Measurements from ENCODE around the gene ARHGAP33.

Gene ARHGAP33

DNA sequence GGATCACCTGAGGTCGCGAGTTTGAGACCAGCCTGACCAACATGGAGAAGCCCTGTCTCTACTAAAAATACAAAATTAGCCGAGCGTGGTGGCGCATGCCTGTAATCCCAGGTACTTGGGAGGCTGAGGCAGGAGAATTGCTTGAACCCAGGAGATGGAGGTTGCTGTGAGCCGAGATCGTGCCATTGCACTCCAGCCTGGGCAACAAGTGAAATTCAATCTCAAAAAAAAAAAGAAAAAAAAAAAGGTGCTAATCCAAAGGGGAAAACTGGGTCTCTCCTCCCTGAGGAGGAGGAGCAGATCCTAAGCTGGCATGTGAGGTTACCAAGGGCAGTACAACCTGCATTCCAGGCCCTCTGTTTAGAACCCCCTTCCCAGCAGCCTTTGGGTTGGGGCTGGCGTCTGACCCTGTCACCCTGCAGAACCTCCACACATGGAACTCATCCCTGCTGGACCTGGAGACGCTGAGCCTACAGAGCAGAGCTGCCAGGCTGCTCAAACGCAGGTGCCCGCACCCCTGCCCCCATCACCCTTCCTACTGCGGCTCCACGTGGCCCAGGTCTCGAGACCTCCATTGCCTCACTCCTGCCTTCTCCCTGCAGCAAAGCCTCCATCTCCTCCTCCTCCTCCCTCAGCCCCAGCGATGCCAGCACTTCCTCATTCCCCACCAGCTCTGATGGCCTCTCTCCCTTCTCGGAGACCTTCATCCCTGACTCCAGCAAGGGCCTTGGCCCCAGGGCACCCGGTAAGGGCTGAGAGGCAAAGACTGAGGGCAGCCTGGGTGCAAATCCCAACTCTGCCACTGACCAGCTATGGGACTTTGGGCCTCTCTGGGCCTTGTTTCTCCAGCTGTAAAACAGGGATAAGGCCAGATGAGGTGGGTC lies 10.7 kb upstream of the ARHGAP33 start:
- no peak overlapping the region for H3K27ac ChIP-seq (ENCODE audit: low read length)
- peaks cover 76% of the 10 kb centered on the region for H3K36me3 ChIP-seq (ENCODE audit: insufficient read depth, low read length)
- no peak overlapping the region for H2AFZ ChIP-seq (ENCODE audit: low read depth, low read length)
- peaks cover 13% of the 10 kb centered on the region for H3K79me2 ChIP-seq (ENCODE audit: insufficient read depth, low read length)
- H3K4me1 ChIP-seq (ENCODE audit: insufficient read depth, low read length), result peaks cover 3% of the 10 kb centered on the region
- no peak for ATAC-seq (ENCODE audit: insufficient read depth, low read depth)
- no peaks in the 10 kb centered on the region for H3K9me3 ChIP-seq (ENCODE audit: insufficient read depth, low read length, severe bottlenecking)
- no peak overlapping the region for H3K9ac ChIP-seq (ENCODE audit: low read depth, low read length)
- peaks cover 22% of the 10 kb centered on the region for H4K20me1 ChIP-seq (ENCODE audit: insufficient read depth, low read length)
- DNase-seq, result no peak
- H3K27me3 ChIP-seq (ENCODE audit: insufficient read depth, low read length, poor library complexity), result no peaks in the 10 kb centered on the region
- no peak overlapping the region for H3K4me2 ChIP-seq (ENCODE audit: insufficient read depth, low read length)
- no peak overlapping the region for H3K4me3 ChIP-seq (ENCODE audit: low read depth in 1 of 2, low read length in 2 of 2)
- TF ChIP-seq EZH2 (IDR thresholded peaks at IDR 0.05; ENCODE audit: borderline replicate concordance, low read depth, low read length, severe bottlenecking) (no peak), CTCF (IDR thresholded peaks at IDR 0.05; ENCODE audit: borderline replicate concordance, extremely low read depth, low read length, poor library complexity, severe bottlenecking) (no peak)

DNA sequence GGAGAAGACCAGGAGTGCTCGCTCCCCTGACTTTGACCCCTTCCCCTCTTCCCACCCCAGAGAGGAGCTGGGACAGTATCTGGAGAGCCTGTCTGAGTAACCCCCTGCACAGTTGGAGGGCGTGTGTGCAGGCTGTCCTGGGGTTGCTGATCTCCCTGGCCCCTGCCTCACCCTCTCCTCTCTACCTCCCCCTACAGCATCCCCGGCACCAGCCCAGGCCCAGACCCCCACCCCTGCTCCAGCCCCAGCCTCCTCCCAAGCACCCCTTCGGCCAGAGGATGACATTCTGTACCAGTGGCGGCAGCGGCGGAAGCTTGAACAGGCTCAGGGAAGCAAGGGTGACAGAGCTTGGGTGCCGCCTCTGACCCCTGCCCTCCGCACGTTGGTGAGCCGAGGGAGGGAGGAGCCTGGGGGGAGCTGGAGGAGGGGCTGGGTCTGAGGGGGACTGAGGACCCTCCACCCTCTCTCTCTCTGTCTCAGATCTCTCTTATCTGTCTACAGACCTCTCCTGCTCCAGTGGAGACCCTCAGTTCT lies 8.7 kb upstream of the ARHGAP33 start:
- Histone ChIP-seq H3K79me2 (ENCODE audit: insufficient read depth, low read length) (no peaks in the 10 kb centered on the region), H3K27ac (ENCODE audit: low read length) (no peak overlapping the region), H3K4me1 (ENCODE audit: insufficient read depth, low read length) (no peaks in the 10 kb centered on the region), H3K27me3 (ENCODE audit: insufficient read depth, low read length, poor library complexity) (no peaks in the 10 kb centered on the region), H3K36me3 (ENCODE audit: insufficient read depth, low read length) (peaks cover 58% of the 10 kb centered on the region), H3K9me3 (ENCODE audit: insufficient read depth, low read length, severe bottlenecking) (no peaks in the 10 kb centered on the region), H3K4me2 (ENCODE audit: insufficient read depth, low read length) (no peak overlapping the region), H2AFZ (ENCODE audit: low read depth, low read length) (no peak overlapping the region), H3K9ac (ENCODE audit: low read depth, low read length) (no peak overlapping the region), H4K20me1 (ENCODE audit: insufficient read depth, low read length) (peaks cover 13% of the 10 kb centered on the region), H3K4me3 (ENCODE audit: low read depth in 1 of 2, low read length in 2 of 2) (no peak overlapping the region)
- DNase-seq (no peak), ATAC-seq (ENCODE audit: insufficient read depth, low read depth) (no peak)
- no peak for TF ChIP-seq EZH2 (IDR thresholded peaks at IDR 0.05; ENCODE audit: borderline replicate concordance, low read depth, low read length, severe bottlenecking)
- TF ChIP-seq CTCF (IDR thresholded peaks at IDR 0.05; ENCODE audit: borderline replicate concordance, extremely low read depth, low read length, poor library complexity, severe bottlenecking), result no peak

GRCh38 chr19:35767288-35768081 lies 7.9 kb upstream of the ARHGAP33 start:
- Histone ChIP-seq H3K27me3 (ENCODE audit: insufficient read depth, low read length, poor library complexity) (no peaks in the 10 kb centered on the region), H4K20me1 (ENCODE audit: insufficient read depth, low read length) (peaks cover 13% of the 10 kb centered on the region), H3K9ac (ENCODE audit: low read depth, low read length) (no peak overlapping the region), H3K36me3 (ENCODE audit: insufficient read depth, low read length) (peaks cover 51% of the 10 kb centered on the region), H3K27ac (ENCODE audit: low read length) (no peak overlapping the region), H3K4me1 (ENCODE audit: insufficient read depth, low read length) (no peaks in the 10 kb centered on the region), H2AFZ (ENCODE audit: low read depth, low read length) (no peak overlapping the region), H3K4me3 (ENCODE audit: low read depth in 1 of 2, low read length in 2 of 2) (no peak overlapping the region), H3K4me2 (ENCODE audit: insufficient read depth, low read length) (no peak overlapping the region), H3K79me2 (ENCODE audit: insufficient read depth, low read length) (no peaks in the 10 kb centered on the region), H3K9me3 (ENCODE audit: insufficient read depth, low read length, severe bottlenecking) (no peaks in the 10 kb centered on the region)
- no peak for TF ChIP-seq EZH2 (IDR thresholded peaks at IDR 0.05; ENCODE audit: borderline replicate concordance, low read depth, low read length, severe bottlenecking)
- no peak for TF ChIP-seq CTCF (IDR thresholded peaks at IDR 0.05; ENCODE audit: borderline replicate concordance, extremely low read depth, low read length, poor library complexity, severe bottlenecking)
- ATAC-seq (ENCODE audit: insufficient read depth, low read depth), result no peak
- DNase-seq, result no peak

Measured in DND-41 (cell line).